ENCODE measurements around the gene DCAF12.

- TF ChIP-seq EZH2 (optimal IDR thresholded peaks at IDR 0.05; ENCODE audit: low read depth, low read length) (no peak), CTCF (IDR thresholded peaks at IDR 0.05; ENCODE audit: low read length) (no peak)
Measured at GRCh38 chr9:34045903-34046302, 80.6 kb downstream of the DCAF12 start.

Data from MM.1S (cell line).